HG02852 (cell line): ENCODE data around the gene GARIN1A.
"Not testable (repeated sequence)": the region's sequence is repeated elsewhere in the genome, so short reads cannot be mapped to it uniquely, and the experiment has no call there.

Experiments used
- ATAC-seq: cut with Tn5 transposase; IDR thresholded peaks from one replicate; pipeline ENCODE4 v1.9.1; 2021; ENCODE audit warnings: mild to moderate bottlenecking, moderate library complexity; ENCODE audit not compliant: unreplicated experiment

Gene GARIN1A

GRCh38 chr7:128683270-128683669, 11.2 kb downstream of the GARIN1A start:
- ATAC-seq = not testable (repeated sequence)

GRCh38 chr7:128683738-128684137, 11.6 kb downstream of the GARIN1A start:
- ATAC-seq = not testable (repeated sequence)

- ATAC-seq = no peak
Observed at GRCh38 chr7:128687131-128687530, 15.0 kb downstream of the GARIN1A start.

GRCh38 chr7:128688492-128688891, 16.4 kb downstream of the GARIN1A start:
- ATAC-seq = no peak

GRCh38 chr7:128689161-128689935, 17.3 kb downstream of the GARIN1A start:
- ATAC-seq = not testable (repeated sequence)

- no peak for ATAC-seq
Observed at GRCh38 chr7:128691227-128691626, 19.1 kb downstream of the GARIN1A start.

- ATAC-seq = no peak
Observed at GRCh38 chr7:128692623-128693270, 20.7 kb downstream of the GARIN1A start.

- ATAC-seq = no peak
Observed at GRCh38 chr7:128693373-128694015, 21.4 kb downstream of the GARIN1A start.

GRCh38 chr7:128694738-128695137, 22.6 kb downstream of the GARIN1A start:
- ATAC-seq = no peak

GRCh38 chr7:128697302-128697905, 25.3 kb downstream of the GARIN1A start:
- no peak for ATAC-seq

GRCh38 chr7:128699196-128699712, 27.2 kb downstream of the GARIN1A start:
- ATAC-seq = no peak

GRCh38 chr7:128699895-128700294, 27.8 kb downstream of the GARIN1A start:
- ATAC-seq = no peak

GRCh38 chr7:128701062-128701785, 29.1 kb downstream of the GARIN1A start:
- no peak for ATAC-seq

- no peak for ATAC-seq
Observed at GRCh38 chr7:128703609-128704241, 31.6 kb downstream of the GARIN1A start.

- no peak for ATAC-seq
Observed at GRCh38 chr7:128705891-128706333, 33.8 kb downstream of the GARIN1A start.

- no peak for ATAC-seq
Observed at GRCh38 chr7:128707752-128708151, 35.7 kb downstream of the GARIN1A start.

- no peak for ATAC-seq
Observed at GRCh38 chr7:128708235-128708634, 36.1 kb downstream of the GARIN1A start.

- ATAC-seq = no peak
Observed at GRCh38 chr7:128708824-128709223, 36.7 kb downstream of the GARIN1A start.

- ATAC-seq = no peak
Observed at GRCh38 chr7:128710481-128710880, 38.4 kb downstream of the GARIN1A start.

GRCh38 chr7:128713794-128714193, 41.7 kb downstream of the GARIN1A start:
- ATAC-seq = no peak
